Left cardiac atrium (tissue), 4 donors: ENCODE results near the gene RNPEP. TPM values are rescaled to one million over a fixed set of nuclear protein-coding genes. Genes with fewer than 3 reads are reported as not detected.

ENCODE experiments used
- ATAC-seq, 2 donors: fragments of 200-7000 bp; cut with Tn5 transposase; one replicate each; pipeline ENCODE4 v1.9.1; 2020; ENCODE audit warnings: mild to moderate bottlenecking in 2 of 2, moderate library complexity in 2 of 2
- DNase-seq: peaks from one replicate; pipeline ENCODE4 v3.0.0-alpha.2; 2020
- intact Hi-C, 2 donors: fragments of 100-400 bp; cut with DNase I; formaldehyde crosslinking; loops; one replicate each; pipeline versions ENCODE4 v1.14.1 to v1.15.1; 2022 to 2023
- total RNA-seq, 2 donors: library from RNA; stranded (reverse); fragmentation: NEBNext Ultra II Directional; extraction: Animal tissue kit (Norgen Biotek cat#: 25700); gene quantifications; one replicate each; pipeline ENCODE4 v1.2.1, GENCODE V29; 2021
- donor health status: DM: no; HTN: yes; CAD: no.
- donor health status: DM: no; HTN: yes; CAD: no; lungs with severe emphysema.
- donor health status: DM: yes; HTN: yes; CAD: no.
- donor health status: Dilated cardiomyopathy.

RNPEP gene
- total RNA-seq, 2 donors from 2014 or later = 22.6 to 25.2 TPM

- intact Hi-C loops = no loop called here
Observed at GRCh38 chr1:202005958-202006357, 23.5 kb downstream of the RNPEP start.

GRCh38 chr1:202007304-202007703 lies 24.9 kb downstream of the RNPEP start:
- ATAC-seq (no peak), DNase-seq (no peak)
- intact Hi-C loops = no loop called here

More at GRCh38 chr1:202005958-202006357, 23.5 kb downstream of the RNPEP start:
- ATAC-seq (no peak), DNase-seq (no peak)

DNA sequence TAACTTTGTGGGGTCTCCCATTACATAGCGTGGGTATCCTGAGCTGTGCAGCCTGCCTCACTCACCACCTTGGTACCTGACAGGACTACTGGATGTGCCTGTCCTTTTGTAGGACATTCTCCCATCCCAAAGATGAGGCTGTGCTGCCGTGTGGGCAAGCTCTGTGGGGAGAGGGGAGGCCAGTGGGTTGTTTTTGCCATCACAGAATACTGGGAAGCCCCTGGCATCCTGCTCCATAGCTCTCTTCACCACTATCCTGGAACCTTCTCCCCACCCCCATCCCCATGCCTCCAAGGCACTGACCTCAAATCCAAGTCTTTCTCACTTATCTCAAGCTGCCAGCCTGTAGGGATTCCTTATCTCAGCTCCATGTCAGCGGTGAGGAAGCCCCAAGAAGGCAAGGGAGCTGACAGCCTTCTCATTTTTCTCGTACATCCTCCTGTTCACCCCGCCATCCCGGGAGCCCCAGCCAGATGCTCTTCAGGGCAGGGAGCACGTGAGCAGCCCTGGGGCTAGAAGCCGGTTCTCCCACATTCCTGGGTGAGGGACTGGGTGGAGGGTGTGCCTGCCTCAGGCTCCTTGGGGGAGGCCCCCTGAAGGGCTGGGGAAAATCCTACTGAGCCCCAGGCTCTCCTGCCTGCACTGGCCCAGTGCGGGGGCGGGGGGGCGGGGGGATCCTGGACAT lies 25.5 kb downstream of the RNPEP start:
- intact Hi-C loops = loop anchor here in 1 of 2 donors (2.0 kb wide), 1 partner anchor 111 kb away; no protein-coding TSS in a partner anchor
- no peak for DNase-seq
- peak in 1 of 2 donors; percentile 51 for ATAC-seq

DNA sequence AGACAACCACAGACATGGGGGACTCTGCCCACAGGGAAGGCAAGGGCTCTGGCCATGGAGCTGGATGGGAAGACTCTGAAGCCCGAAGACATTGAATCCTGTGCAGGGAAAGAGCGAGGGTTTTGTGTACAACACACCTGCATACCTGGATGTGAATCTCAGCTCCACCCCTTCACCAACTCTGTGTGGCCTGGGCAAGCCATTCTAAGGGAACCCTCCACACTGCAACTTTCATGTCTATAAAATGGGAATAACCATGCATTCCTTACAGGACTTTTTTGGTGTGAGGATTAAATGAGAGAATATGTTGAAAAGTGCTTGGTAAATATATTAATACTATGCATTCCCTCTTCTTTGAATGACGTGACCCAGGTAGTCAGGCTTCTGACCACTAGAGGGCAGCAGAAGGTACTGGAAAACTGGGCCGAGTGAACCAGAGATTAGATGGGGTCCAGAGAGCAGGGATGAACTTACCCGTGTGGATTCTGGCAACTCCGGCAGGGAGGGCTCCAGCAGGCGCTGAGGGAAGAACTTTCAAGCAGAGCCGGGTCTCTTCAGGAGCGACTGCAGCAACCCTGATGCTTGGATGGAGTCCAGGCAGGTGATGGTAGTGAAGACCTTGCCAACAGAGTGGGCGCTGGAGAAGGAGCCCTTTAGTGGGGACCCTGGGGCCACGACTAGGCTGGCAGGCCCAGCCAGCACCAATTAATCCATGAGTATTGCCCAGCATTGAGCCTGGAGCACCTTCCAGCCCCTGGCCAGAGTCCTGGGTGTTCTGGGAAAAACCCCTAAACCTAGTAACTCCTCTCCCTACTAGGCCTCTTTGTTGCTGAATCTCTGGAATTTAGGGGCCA lies 27.1 kb downstream of the RNPEP start:
- ATAC-seq = peak; percentile 74 to 78
- intact Hi-C loops = loop anchor here (2.0 kb wide), 1 partner anchor 109 kb away; no protein-coding TSS in a partner anchor
- peak; percentile 71 for DNase-seq

- intact Hi-C loops = loop anchor here in 1 of 2 donors (2.0 kb wide), 1 partner anchor 108 kb away; no protein-coding TSS in a partner anchor
- DNase-seq = no peak
- ATAC-seq = peak; percentile 20 to 29
Observed at GRCh38 chr1:202010180-202011015, 27.9 kb downstream of the RNPEP start, which contains the start of gene ELF3. TSS of gene ELF3 (plus strand) at chr1:202010587. CDS start at chr1:202011137, 550 bp downstream.

DNA sequence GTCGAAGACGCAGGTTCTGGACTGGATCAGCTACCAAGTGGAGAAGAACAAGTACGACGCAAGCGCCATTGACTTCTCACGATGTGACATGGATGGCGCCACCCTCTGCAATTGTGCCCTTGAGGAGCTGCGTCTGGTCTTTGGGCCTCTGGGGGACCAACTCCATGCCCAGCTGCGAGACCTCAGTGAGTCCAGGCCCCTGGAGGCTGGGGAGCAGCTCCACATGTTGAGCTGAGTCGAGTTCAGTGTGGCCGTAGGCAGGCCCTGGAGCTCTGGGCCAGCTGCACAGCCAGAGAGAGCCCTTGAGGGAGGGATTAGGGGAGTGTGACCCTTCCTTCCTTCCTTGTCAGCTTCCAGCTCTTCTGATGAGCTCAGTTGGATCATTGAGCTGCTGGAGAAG lies 29.5 kb downstream of the RNPEP start:
- intact Hi-C loops = loop anchor here in 1 of 2 donors (2.0 kb wide), 1 partner anchor 107 kb away; no protein-coding TSS in a partner anchor
- ATAC-seq = no peak
- DNase-seq = no peak

- DNase-seq = no peak
- intact Hi-C loops = no loop called here
- no peak for ATAC-seq
Observed at GRCh38 chr1:202012544-202013478, 30.4 kb downstream of the RNPEP start.

GRCh38 chr1:202013603-202014002 lies 31.2 kb downstream of the RNPEP start:
- intact Hi-C loops = no loop called here
- ATAC-seq = no peak
- DNase-seq = no peak

GRCh38 chr1:202014060-202014459 lies 31.6 kb downstream of the RNPEP start:
- DNase-seq (no peak), ATAC-seq (no peak)
- intact Hi-C loops = no loop called here

DNA sequence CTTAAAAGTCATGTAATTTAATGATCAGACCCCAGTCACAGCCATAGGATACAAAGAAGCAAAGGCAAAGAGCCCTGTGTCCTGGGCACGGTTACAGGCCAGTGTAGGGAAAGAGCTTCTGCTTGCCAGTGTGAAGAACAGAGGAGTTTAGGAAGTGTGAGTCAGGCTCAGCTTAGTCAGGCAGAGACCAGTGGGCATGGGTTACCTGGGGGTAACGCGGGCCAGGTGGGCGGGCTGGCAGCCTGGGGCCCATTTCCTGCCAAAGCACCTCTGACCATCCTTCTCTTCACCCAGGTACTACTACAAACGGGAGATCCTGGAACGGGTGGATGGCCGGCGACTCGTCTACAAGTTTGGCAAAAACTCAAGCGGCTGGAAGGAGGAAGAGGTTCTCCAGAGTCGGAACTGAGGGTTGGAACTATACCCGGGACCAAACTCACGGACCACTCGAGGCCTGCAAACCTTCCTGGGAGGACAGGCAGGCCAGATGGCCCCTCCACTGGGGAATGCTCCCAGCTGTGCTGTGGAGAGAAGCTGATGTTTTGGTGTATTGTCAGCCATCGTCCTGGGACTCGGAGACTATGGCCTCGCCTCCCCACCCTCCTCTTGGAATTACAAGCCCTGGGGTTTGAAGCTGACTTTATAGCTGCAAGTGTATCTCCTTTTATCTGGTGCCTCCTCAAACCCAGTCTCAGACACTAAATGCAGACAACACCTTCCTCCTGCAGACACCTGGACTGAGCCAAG lies 32.6 kb downstream of the RNPEP start:
- DNase-seq = no peak

GRCh38 chr1:202015662-202015937 lies 33.2 kb downstream of the RNPEP start:
- no peak for DNase-seq
- intact Hi-C loops = no loop called here
- ATAC-seq = no peak

More for the DNA sequence above, 32.6 kb downstream of the RNPEP start:
- ATAC-seq = no peak
- intact Hi-C loops = no loop called here

DNA sequence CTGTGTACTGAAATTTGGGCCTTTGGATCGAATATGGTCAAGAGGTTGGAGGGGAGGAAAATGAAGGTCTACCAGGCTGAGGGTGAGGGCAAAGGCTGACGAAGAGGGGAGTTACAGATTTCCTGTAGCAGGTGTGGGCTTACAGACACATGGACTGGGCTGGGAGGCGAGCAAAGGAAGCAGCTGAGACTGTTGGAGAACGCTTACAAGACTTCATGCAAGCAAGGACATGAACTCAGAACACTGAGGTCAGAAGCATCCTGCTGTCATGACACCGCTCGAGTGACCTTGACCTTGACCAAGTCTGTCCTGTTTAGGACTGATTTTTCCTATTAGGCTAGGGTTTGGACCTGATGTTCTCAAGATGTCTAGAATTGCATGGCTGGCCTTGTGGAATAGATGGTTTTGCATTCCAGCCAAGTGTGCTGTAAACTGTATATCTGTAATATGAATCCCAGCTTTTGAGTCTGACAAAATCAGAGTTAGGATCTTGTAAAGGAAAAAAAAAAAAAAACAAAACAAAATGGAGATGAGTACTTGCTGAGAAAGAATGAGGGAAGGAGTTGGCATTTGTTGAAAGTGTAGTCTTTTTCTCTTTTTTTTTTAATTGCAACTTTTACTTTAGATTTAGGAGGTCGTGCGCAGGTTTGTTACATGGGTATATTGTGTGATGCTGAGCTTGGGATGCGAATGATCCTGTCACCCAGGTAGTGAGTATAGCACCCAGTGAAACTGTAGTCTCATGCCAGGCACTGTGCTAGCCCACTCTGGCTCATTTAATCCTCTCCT lies 33.8 kb downstream of the RNPEP start:
- intact Hi-C loops = loop anchor here in 1 of 2 donors (2.0 kb wide), 1 partner anchor 107 kb away; the partner anchor contains the start of gene GPR37L1

DNA sequence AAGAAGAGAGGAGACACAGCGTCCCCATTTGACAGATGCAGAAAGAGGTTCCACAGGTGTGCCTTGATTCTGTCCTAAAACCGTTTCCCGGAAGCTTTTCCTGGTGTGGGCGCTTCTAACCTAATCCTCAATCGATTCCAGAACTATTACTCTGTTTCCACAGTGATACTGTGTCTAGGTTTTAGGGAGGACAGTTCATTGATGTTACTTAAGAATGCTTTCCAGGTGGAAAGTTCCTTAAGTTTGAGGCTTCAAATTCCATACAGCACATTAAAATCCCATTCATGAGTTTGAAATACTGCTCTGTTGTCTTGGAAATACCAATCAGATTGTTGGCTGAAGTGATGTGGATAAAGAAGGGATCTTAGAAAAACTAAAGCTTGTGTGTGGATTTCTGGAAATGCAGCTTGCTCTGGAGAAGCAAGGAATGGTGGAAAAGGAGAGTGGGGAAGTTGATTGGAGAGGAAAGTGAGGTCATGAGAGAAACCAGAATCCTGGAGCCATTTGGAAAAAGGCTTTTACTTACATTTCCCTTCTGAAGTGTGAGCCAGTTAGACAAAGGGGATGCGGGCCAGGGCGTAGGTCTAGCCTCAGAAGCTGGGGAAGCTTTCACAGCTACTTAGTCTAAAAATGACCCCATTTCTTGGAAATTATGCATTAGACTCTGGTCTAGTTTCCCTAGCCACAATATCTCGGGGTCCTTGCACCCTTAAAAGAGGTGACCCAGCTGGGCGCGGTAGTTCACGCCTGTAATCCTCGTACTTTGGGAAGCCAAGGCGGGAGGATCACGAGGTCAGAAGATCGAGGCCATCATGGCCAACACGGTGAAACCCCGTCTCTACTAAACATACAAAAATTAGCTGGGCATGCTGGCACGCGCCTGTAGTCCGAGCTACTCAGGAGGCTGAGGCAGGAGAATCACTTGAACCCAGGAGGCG lies 34.6 kb downstream of the RNPEP start:
- intact Hi-C loops = loop anchor here in 1 of 2 donors (2.0 kb wide), 1 partner anchor 106 kb away; the partner anchor contains the start of gene GPR37L1
- DNase-seq = no peak
- no peak for ATAC-seq

More for the DNA sequence above, 33.8 kb downstream of the RNPEP start:
- ATAC-seq (no peak), DNase-seq (no peak)

- DNase-seq = no peak
- no peak for ATAC-seq
- intact Hi-C loops = loop anchor here in 1 of 2 donors (2.0 kb wide), 1 partner anchor 105 kb away; the partner anchor contains the start of gene GPR37L1
Observed at GRCh38 chr1:202017749-202018467, 35.5 kb downstream of the RNPEP start.
